Heart left ventricle (tissue), 16 donors: ENCODE data around the gene GP2. TPM values are rescaled to one million over a fixed set of nuclear protein-coding genes. Genes with fewer than 3 reads are reported as not detected.

Experiments used
- ATAC-seq, 4 donors: fragments of 200-7000 bp; cut with Tn5 transposase; one replicate each; pipeline ENCODE4 v1.9.1; 2020 to 2022; ENCODE audit warnings: moderate library complexity in 4 of 4, mild to moderate bottlenecking in 3 of 4, moderate number of reproducible peaks in 1 of 4
- DNase-seq, 5 donors: peaks; one replicate each; pipeline ENCODE4 v3.0.0-alpha.2; 2020
- H3K27ac ChIP-seq, 12 donors: fragments of 200-600 bp; sonication (generic) in 4 of 12; one replicate each; pipeline versions ENCODE4 v1.5.0 to v1.8.0; 2016 to 2022; ENCODE audit warnings: mild to moderate bottlenecking in 2 of 12
- H3K27me3 ChIP-seq, 9 donors: fragments of 200-600 bp; sonication (generic) in 2 of 9; one replicate each; pipeline versions ENCODE4 v1.5.1 to v1.8.0; 2016 to 2022; ENCODE audit warnings: mild to moderate bottlenecking in 3 of 9
- H3K36me3 ChIP-seq, 9 donors: fragments of 200-600 bp; sonication (generic) in 2 of 9; one replicate each; pipeline versions ENCODE4 v1.5.0 to v1.8.0; 2018 to 2022; ENCODE audit warnings: mild to moderate bottlenecking in 2 of 9
- H3K4me1 ChIP-seq, 12 donors: fragments of 200-600 bp; sonication (generic) in 4 of 12; one replicate each; pipeline versions ENCODE4 v1.5.0 to v1.8.0; 2016 to 2022; ENCODE audit warnings: mild to moderate bottlenecking in 3 of 12
- H3K4me3 ChIP-seq, 12 donors: fragments of 200-600 bp; sonication (generic) in 4 of 12; one replicate each; pipeline versions ENCODE4 v1.5.0 to v1.8.0; 2017 to 2022; ENCODE audit warnings: mild to moderate bottlenecking in 9 of 12, moderate library complexity in 4 of 12
- H3K9me3 ChIP-seq, 12 donors: fragments of 200-600 bp; sonication (generic) in 4 of 12; one replicate each; pipeline versions ENCODE4 v1.5.0 to v1.8.0; 2016 to 2022; ENCODE audit warnings: mild to moderate bottlenecking in 1 of 12
- CTCF ChIP-seq, 12 donors: fragments of 200-600 bp; sonication (generic) in 4 of 12; IDR thresholded peaks; one replicate each; pipeline versions ENCODE4 v1.5.0 to v1.8.0; 2018 to 2022; ENCODE audit warnings: antibody characterized with exemption in 12 of 12, mild to moderate bottlenecking in 5 of 12
- POLR2A ChIP-seq, 2 donors: fragments of 450-650 bp; IDR thresholded peaks; one replicate each; pipeline ENCODE4 v1.6.1; 2017; ENCODE audit warnings: antibody characterized with exemption in 2 of 2, mild to moderate bottlenecking in 2 of 2, moderate library complexity in 2 of 2
- WGBS, 4 donors: extraction: QIAGEN DNeasy Blood & Tissue Kit in 2 of 4; methylation state at CpG; one replicate each; pipeline versions ENCODE4 v1.1.5 to v1.1.7; 2013 to 2018; 5-methylcytosine and 5-hydroxymethylcytosine counted together
- intact Hi-C, 10 donors: fragments of 100-400 bp; cut with DNase I; formaldehyde crosslinking; loops; one replicate each; pipeline versions ENCODE4 v1.11.1 to v1.14.2; 2022
- polyA plus RNA-seq, 2 donors: library from polyadenylated mRNA; stranded (reverse); fragments of 200-250 nt; gene quantifications; one replicate each; pipeline ENCODE4 v1.2.3, GENCODE V29; 2013
- total RNA-seq, 9 donors: library from RNA; depleted of rRNA in 2 of 9; stranded (reverse); fragments of >200 nt in 2 of 9; fragmentation: NEBNext Ultra II Directional in 3 of 9; extraction: Animal tissue kit (Norgen Biotek cat#: 25700) in 3 of 9; gene quantifications; one replicate each; pipeline versions ENCODE4 v1.1.0 to v1.2.4, GENCODE V29; 2016 to 2023
- donor health status: ischemic (EF 13 %, LVEDD 7.1; RV severe dilation, severe dysfunction).
- donor health status: healthy with polysubstance abuse.
- donor health status: DM: no; HTN: yes; CAD: no.
- donor health status: DM: no; HTN: no; CAD: no.
- donor health status: ischemic (EF 25% LVEDD 6.9; RV normal size, moderate dysfunction).
- donor health status: ischemic (EF 25% LVEDD 5.7; RV mildly dilated, moderate dysfunction).
- donor health status: healthy.
- donor health status: DM: yes; HTN: yes; CAD: no.
- donor health status: ischemic (EF 35%, LVEDD 5.7; RV mildly dilated, moderate dysfunction).
- donor health status: nonischemic (EF 11% LVEDD 7.7; RV severe dilation, severe dysfunction).
- donor health status: DM: yes; HTN: yes; CAD: no.
- donor health status: PGD.
- donor health status: ischemic (EF 29% LVEDD 5.4; RV normal size, mild dysfunction).
- donor health status: nonischemic (EF 23%, LVEDD 6.1; RV moderate dilation, normal function).

Gene GP2
- total and polyA plus RNA-seq, 11 donors: 0.22 to 4.0 (median 2.5) TPM; not detected in 5

DNA sequence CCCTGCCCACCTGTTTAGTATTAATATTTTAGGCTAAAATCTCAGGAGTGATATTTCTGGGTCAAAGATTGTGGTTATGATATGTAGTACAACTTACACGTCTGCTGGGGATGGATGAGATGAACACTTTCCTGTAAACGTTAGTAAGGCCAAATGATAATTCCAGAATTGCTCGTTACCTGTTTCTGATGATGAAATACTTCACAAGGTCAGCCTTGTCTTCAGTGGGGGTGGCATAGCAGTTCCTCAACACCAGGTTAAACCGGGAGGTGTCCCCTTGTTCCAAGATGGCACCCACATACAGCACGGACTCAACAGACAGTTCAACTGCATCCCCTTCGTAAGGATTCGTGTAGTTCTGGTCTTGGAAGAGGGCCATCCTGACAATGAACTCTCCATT, 9.3 kb downstream of the GP2 start:
- Histone ChIP-seq H3K9me3 (no peaks in the 10 kb centered on the region), H3K4me3 (no peak overlapping the region), H3K4me1 (no peaks in the 10 kb centered on the region), H3K36me3 (no peaks in the 10 kb centered on the region), H3K27ac (no peak overlapping the region), H3K27me3 (peaks cover 0 to 20% (median 0%) of the 10 kb centered on the region in 9 donors)
- TF ChIP-seq CTCF (IDR thresholded peaks at IDR 0.05) (no peak), POLR2A (IDR thresholded peaks at IDR 0.05) (no peak)
- ATAC-seq (no peak), DNase-seq (no peak)
- 68 to 77% (median 72%) methylated on average over 7 of the region's 7 CpGs for WGBS, 4 donors
- intact Hi-C loops: no loop called here

DNA sequence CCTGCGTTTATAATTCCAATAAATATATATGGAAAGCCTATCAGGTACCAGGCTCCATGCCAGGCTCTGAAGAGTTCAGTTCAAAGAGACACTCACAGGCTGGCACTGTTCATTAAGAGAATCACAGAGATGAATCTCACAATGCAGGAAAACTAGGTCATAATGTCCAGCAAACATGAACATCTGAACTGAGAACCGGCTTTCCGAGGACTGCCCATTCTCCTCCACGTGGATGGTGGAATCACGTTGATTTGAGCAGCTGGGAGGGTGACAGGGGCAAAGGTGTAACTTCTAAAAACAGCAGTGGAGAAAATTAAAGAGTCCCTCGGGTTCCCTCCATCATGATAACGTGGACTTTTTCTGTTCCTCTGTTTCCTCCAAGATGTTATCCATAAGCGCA, 10.2 kb downstream of the GP2 start:
- intact Hi-C loops: no loop called here
- no peaks in the 10 kb centered on the region for H3K9me3 ChIP-seq
- ATAC-seq (no peak), DNase-seq (no peak)
- H3K4me1 ChIP-seq: no peaks in the 10 kb centered on the region
- WGBS, 4 donors: 58 to 69% (median 61%) methylated on average over 8 of the region's 8 CpGs
- no peak overlapping the region for H3K27ac ChIP-seq
- H3K27me3 ChIP-seq: peaks cover 0 to 20% (median 0%) of the 10 kb centered on the region in 9 donors
- H3K4me3 ChIP-seq: no peak overlapping the region
- no peaks in the 10 kb centered on the region for H3K36me3 ChIP-seq
- TF ChIP-seq POLR2A (IDR thresholded peaks at IDR 0.05) (no peak), CTCF (IDR thresholded peaks at IDR 0.05) (no peak)

- WGBS, 4 donors: 55 to 62% (median 58%) methylated on average over 5 of the region's 5 CpGs
- Histone ChIP-seq H3K27me3 (peaks cover 0 to 20% (median 0%) of the 10 kb centered on the region in 9 donors), H3K36me3 (no peaks in the 10 kb centered on the region), H3K4me1 (no peaks in the 10 kb centered on the region), H3K27ac (no peak overlapping the region), H3K4me3 (no peak overlapping the region), H3K9me3 (peaks cover 0 to 1% (median 0%) of the 10 kb centered on the region in 12 donors)
- intact Hi-C loops: no loop called here
- ATAC-seq (no peak), DNase-seq (no peak)
- TF ChIP-seq CTCF (IDR thresholded peaks at IDR 0.05) (no peak), POLR2A (IDR thresholded peaks at IDR 0.05) (no peak)
Measured at GRCh38 chr16:20316715-20317114, 10.6 kb downstream of the GP2 start.

DNA sequence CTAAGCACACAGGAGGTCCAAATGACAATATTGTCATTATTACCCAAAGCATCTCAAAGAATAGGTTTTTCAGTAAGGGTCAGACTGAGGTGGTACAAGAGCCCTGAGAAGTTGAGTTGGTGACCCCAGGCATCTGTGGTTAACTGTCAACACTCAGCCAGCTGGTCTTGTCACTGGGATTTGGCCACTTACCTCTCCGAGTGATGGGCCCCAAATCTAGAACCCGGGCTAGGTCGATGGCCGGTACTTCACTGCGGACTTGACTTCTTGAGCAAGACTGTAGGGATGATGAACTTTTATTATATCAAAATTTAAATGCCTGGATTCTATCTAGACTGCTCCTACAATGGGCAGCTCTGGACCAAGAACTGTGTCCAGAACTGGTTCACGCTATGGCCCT, 11.5 kb downstream of the GP2 start:
- Histone ChIP-seq H3K4me3 (no peak overlapping the region), H3K9me3 (peaks cover 0 to 4% (median 0%) of the 10 kb centered on the region in 12 donors), H3K4me1 (no peaks in the 10 kb centered on the region), H3K36me3 (no peaks in the 10 kb centered on the region), H3K27me3 (peaks cover 0 to 20% (median 0%) of the 10 kb centered on the region in 9 donors), H3K27ac (no peak overlapping the region)
- ATAC-seq (no peak), DNase-seq (no peak)
- WGBS, 4 donors: 87 to 94% (median 91%) methylated on average over 6 of the region's 6 CpGs
- intact Hi-C loops: no loop called here
- TF ChIP-seq POLR2A (IDR thresholded peaks at IDR 0.05): no peak
- TF ChIP-seq CTCF (IDR thresholded peaks at IDR 0.05): no peak
